ENCODE data around the gene HSPBAP1. TPM values are rescaled to one million over a fixed set of nuclear protein-coding genes. Genes with fewer than 3 reads are reported as not detected.
"Not testable (repeated sequence)": the region's sequence is repeated elsewhere in the genome, so short reads cannot be mapped to it uniquely, and the experiment has no call there.

Gene HSPBAP1
- total RNA-seq, 1 donor from 2014 or later = 9.9 TPM

GRCh38 chr3:122755491-122755890 lies 38.1 kb downstream of the HSPBAP1 start:
- Mint-ChIP-seq H3K27me3 (ENCODE audit: unreplicated experiment) (no peaks in the 10 kb centered on the region), H3K9me3 (ENCODE audit: unreplicated experiment) (no peaks in the 10 kb centered on the region), H3K4me3 (ENCODE audit: unreplicated experiment) (no peak overlapping the region), H3K4me1 (ENCODE audit: unreplicated experiment) (no peaks in the 10 kb centered on the region), H3K36me3 (ENCODE audit: unreplicated experiment) (peaks cover 29% of the 10 kb centered on the region), H3K27ac (ENCODE audit: unreplicated experiment) (no peak overlapping the region)
- DNase-seq (ENCODE audit: extremely low spot score, unreplicated experiment) = no peak
- no peak for TF ChIP-seq CTCF (IDR thresholded peaks at IDR 0.05)

GRCh38 chr3:122754929-122755328 lies 38.7 kb downstream of the HSPBAP1 start:
- H3K27me3 Mint-ChIP-seq (ENCODE audit: unreplicated experiment) = no peaks in the 10 kb centered on the region
- DNase-seq (ENCODE audit: extremely low spot score, unreplicated experiment) = no peak
- H3K27ac Mint-ChIP-seq (ENCODE audit: unreplicated experiment) = no peak overlapping the region
- no peaks in the 10 kb centered on the region for H3K9me3 Mint-ChIP-seq (ENCODE audit: unreplicated experiment)
- no peak overlapping the region for H3K4me3 Mint-ChIP-seq (ENCODE audit: unreplicated experiment)
- peak; percentile 50 for TF ChIP-seq CTCF (IDR thresholded peaks at IDR 0.05)
- H3K36me3 Mint-ChIP-seq (ENCODE audit: unreplicated experiment) = peaks cover 27% of the 10 kb centered on the region
- H3K4me1 Mint-ChIP-seq (ENCODE audit: unreplicated experiment) = no peaks in the 10 kb centered on the region

GRCh38 chr3:122748347-122748746 lies 45.3 kb downstream of the HSPBAP1 start:
- Mint-ChIP-seq H3K36me3 (ENCODE audit: unreplicated experiment) (peaks cover 27% of the 10 kb centered on the region), H3K9me3 (ENCODE audit: unreplicated experiment) (no peaks in the 10 kb centered on the region), H3K27me3 (ENCODE audit: unreplicated experiment) (no peaks in the 10 kb centered on the region), H3K27ac (ENCODE audit: unreplicated experiment) (no peak overlapping the region), H3K4me3 (ENCODE audit: unreplicated experiment) (no peak overlapping the region), H3K4me1 (ENCODE audit: unreplicated experiment) (peaks cover 10% of the 10 kb centered on the region)
- TF ChIP-seq CTCF (IDR thresholded peaks at IDR 0.05) = no peak
- no peak for DNase-seq (ENCODE audit: extremely low spot score, unreplicated experiment)

GRCh38 chr3:122747295-122747694 lies 46.3 kb downstream of the HSPBAP1 start:
- H3K27me3 Mint-ChIP-seq (ENCODE audit: unreplicated experiment); H3K9me3 Mint-ChIP-seq (ENCODE audit: unreplicated experiment); DNase-seq (ENCODE audit: extremely low spot score, unreplicated experiment); H3K27ac Mint-ChIP-seq (ENCODE audit: unreplicated experiment); H3K4me3 Mint-ChIP-seq (ENCODE audit: unreplicated experiment); H3K4me1 Mint-ChIP-seq (ENCODE audit: unreplicated experiment): not testable (repeated sequence)
- H3K36me3 Mint-ChIP-seq (ENCODE audit: unreplicated experiment) = peaks cover 24% of the 10 kb centered on the region

- H3K27ac Mint-ChIP-seq (ENCODE audit: unreplicated experiment) = no peak overlapping the region
- DNase-seq (ENCODE audit: extremely low spot score, unreplicated experiment) = no peak
- no peaks in the 10 kb centered on the region for H3K27me3 Mint-ChIP-seq (ENCODE audit: unreplicated experiment)
- no peaks in the 10 kb centered on the region for H3K9me3 Mint-ChIP-seq (ENCODE audit: unreplicated experiment)
- peaks cover 10% of the 10 kb centered on the region for H3K4me1 Mint-ChIP-seq (ENCODE audit: unreplicated experiment)
- TF ChIP-seq CTCF (IDR thresholded peaks at IDR 0.05) = no peak
- no peak overlapping the region for H3K4me3 Mint-ChIP-seq (ENCODE audit: unreplicated experiment)
- peaks cover 26% of the 10 kb centered on the region for H3K36me3 Mint-ChIP-seq (ENCODE audit: unreplicated experiment)
Measured at GRCh38 chr3:122745369-122746021, 48.1 kb downstream of the HSPBAP1 start.

All from osteocyte (in vitro differentiated cells).